GM12872 (cell line): ENCODE data around the gene JPT1.

Experiments used
- CTCF ChIP-seq: IDR thresholded peaks from 3 replicates; pipeline ENCODE4 v1.5.1; 2011; ENCODE audit warnings: low read depth, mild to moderate bottlenecking, low read length, moderate library complexity; ENCODE audit not compliant: insufficient read depth

Gene JPT1

GRCh38 chr17:75142236-75142971 lies 11.9 kb downstream of the JPT1 start:
- TF ChIP-seq CTCF: no peak

- TF ChIP-seq CTCF: no peak
Observed at GRCh38 chr17:75138519-75138918, 15.8 kb downstream of the JPT1 start.

GRCh38 chr17:75135946-75136345 lies 18.4 kb downstream of the JPT1 start:
- TF ChIP-seq CTCF: no peak

- TF ChIP-seq CTCF: no peak
Observed at GRCh38 chr17:75135452-75135851, 18.9 kb downstream of the JPT1 start.

GRCh38 chr17:75133001-75133400 lies 21.3 kb downstream of the JPT1 start:
- TF ChIP-seq CTCF: no peak

GRCh38 chr17:75131278-75132017 lies 22.9 kb downstream of the JPT1 start, which contains the start of gene NT5C:
NT5C (minus strand) TSS chr17:75131742; CDS start chr17:75131707, 35 bp downstream.
- TF ChIP-seq CTCF: peak; percentile 77

GRCh38 chr17:75130632-75131277 lies 23.6 kb downstream of the JPT1 start:
- TF ChIP-seq CTCF: peak; percentile 66
